ENCODE data around the gene HOXD10.

DNA sequence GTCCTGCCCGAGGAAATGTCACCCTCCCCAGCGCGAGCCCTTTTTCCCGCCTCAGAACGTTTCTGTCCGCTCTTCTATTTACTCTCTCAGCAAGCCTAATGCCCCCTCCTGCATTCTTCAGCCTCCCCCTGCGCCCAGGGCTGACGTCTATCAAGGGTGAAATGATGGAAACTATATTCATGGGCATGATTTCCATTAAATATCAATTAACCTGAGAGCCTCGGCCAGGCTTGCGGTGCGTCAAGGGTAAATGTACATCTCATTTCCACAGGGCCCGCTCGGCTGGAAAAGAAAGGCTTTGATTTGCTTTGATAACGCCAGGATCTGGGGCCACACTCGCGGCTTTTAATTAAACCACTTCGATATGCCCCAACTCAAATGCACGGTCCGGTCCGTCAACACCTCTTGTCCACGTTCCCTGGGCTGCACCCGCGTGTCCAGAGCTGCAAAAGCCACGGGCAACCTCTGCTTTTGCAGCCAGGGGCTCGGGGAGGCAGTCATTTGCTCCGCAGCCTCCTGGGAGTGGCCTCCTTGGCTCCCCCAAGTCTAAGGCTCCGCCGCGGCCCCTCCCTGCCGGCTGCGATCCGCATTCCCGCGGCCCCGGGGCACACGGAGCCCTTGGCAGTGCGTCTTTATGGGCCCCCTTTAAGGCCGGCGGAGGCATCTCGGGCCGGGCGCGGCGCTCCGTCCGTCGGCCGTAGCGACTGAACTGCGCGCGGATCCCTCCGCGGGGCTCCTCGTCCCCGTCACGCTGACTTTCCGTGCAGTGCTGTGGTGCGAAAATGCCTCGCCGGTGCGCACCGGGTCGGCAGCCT is 12.6 kb downstream of the HOXD10 start, which contains the start of gene HOXD8:
- TF ChIP-seq, protein P1, sequence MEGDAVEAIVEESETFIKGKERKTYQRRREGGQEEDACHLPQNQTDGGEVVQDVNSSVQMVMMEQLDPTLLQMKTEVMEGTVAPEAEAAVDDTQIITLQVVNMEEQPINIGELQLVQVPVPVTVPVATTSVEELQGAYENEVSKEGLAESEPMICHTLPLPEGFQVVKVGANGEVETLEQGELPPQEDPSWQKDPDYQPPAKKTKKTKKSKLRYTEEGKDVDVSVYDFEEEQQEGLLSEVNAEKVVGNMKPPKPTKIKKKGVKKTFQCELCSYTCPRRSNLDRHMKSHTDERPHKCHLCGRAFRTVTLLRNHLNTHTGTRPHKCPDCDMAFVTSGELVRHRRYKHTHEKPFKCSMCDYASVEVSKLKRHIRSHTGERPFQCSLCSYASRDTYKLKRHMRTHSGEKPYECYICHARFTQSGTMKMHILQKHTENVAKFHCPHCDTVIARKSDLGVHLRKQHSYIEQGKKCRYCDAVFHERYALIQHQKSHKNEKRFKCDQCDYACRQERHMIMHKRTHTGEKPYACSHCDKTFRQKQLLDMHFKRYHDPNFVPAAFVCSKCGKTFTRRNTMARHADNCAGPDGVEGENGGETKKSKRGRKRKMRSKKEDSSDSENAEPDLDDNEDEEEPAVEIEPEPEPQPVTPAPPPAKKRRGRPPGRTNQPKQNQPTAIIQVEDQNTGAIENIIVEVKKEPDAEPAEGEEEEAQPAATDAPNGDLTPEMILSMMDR (conservative IDR thresholded peaks at IDR 0.05; ENCODE audit: low read depth in 2 of 2) = no peak
- TF ChIP-seq, protein P2, sequence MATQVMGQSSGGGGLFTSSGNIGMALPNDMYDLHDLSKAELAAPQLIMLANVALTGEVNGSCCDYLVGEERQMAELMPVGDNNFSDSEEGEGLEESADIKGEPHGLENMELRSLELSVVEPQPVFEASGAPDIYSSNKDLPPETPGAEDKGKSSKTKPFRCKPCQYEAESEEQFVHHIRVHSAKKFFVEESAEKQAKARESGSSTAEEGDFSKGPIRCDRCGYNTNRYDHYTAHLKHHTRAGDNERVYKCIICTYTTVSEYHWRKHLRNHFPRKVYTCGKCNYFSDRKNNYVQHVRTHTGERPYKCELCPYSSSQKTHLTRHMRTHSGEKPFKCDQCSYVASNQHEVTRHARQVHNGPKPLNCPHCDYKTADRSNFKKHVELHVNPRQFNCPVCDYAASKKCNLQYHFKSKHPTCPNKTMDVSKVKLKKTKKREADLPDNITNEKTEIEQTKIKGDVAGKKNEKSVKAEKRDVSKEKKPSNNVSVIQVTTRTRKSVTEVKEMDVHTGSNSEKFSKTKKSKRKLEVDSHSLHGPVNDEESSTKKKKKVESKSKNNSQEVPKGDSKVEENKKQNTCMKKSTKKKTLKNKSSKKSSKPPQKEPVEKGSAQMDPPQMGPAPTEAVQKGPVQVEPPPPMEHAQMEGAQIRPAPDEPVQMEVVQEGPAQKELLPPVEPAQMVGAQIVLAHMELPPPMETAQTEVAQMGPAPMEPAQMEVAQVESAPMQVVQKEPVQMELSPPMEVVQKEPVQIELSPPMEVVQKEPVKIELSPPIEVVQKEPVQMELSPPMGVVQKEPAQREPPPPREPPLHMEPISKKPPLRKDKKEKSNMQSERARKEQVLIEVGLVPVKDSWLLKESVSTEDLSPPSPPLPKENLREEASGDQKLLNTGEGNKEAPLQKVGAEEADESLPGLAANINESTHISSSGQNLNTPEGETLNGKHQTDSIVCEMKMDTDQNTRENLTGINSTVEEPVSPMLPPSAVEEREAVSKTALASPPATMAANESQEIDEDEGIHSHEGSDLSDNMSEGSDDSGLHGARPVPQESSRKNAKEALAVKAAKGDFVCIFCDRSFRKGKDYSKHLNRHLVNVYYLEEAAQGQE (IDR thresholded peaks at IDR 0.05; ENCODE audit: unreplicated experiment) = no peak
- TF ChIP-seq EZH2 (IDR thresholded peaks at IDR 0.05; ENCODE audit: low read depth, unreplicated experiment) = peak; percentile 87
- no peak for TF ChIP-seq ZNF114 (CRISPR knock-in tag; IDR thresholded peaks at IDR 0.05)
- no peak for TF ChIP-seq POLR2AphosphoS5 (IDR thresholded peaks at IDR 0.05; ENCODE audit: low read depth)
- TF ChIP-seq ZNF331 (CRISPR knock-in tag; IDR thresholded peaks at IDR 0.05; ENCODE audit: low read depth) = no peak

All from GM23338 (cell line).